Bronchial epithelial cell (primary cell): Measurements from ENCODE around the gene TPSG1. TPM values are rescaled to one million over a fixed set of nuclear protein-coding genes. Genes with fewer than 3 reads are reported as not detected.

Experiments
- DNase-seq: peaks from one replicate; pipeline ENCODE4 v3.0.0-alpha.2; 2010; ENCODE audit warnings: low read depth
- FAIRE-seq: peaks from 2 replicates; lab custom pipeline; 2011; peaks lifted over from hg19 to GRCh38; lab: Jason Lieb, UNC
- H3K27me3 ChIP-seq: 2 replicates; pipeline ENCODE4 v1.5.1; 2011; ENCODE audit warnings: low read length; ENCODE audit not compliant: control insufficient read depth, insufficient read depth
- H3K36me3 ChIP-seq: 2 replicates; pipeline ENCODE4 v1.5.1; 2011; ENCODE audit warnings: low read length; ENCODE audit not compliant: control insufficient read depth, insufficient read depth
- H3K4me3 ChIP-seq: 2 replicates; pipeline ENCODE4 v1.5.1; 2011; ENCODE audit warnings: mild to moderate bottlenecking, low read depth, low read length, control low read depth
- total RNA-seq: library from RNA; depleted of rRNA; stranded (reverse); fragments of >200 nt; gene quantifications from 2 replicates; pipeline ENCODE4 v1.2.1, GENCODE V29; 2014
- TF ChIP-seq, protein P1 (sequence below): IDR thresholded peaks from 2 replicates; pipeline ENCODE4 v1.5.1; 2011; ENCODE audit warnings: mild to moderate bottlenecking, moderate library complexity, low read length, control low read depth, inconsistent platforms; ENCODE audit not compliant: insufficient read depth, severe bottlenecking

Gene TPSG1
- total RNA-seq, 1 donor from 2014 or later = not detected

DNA sequence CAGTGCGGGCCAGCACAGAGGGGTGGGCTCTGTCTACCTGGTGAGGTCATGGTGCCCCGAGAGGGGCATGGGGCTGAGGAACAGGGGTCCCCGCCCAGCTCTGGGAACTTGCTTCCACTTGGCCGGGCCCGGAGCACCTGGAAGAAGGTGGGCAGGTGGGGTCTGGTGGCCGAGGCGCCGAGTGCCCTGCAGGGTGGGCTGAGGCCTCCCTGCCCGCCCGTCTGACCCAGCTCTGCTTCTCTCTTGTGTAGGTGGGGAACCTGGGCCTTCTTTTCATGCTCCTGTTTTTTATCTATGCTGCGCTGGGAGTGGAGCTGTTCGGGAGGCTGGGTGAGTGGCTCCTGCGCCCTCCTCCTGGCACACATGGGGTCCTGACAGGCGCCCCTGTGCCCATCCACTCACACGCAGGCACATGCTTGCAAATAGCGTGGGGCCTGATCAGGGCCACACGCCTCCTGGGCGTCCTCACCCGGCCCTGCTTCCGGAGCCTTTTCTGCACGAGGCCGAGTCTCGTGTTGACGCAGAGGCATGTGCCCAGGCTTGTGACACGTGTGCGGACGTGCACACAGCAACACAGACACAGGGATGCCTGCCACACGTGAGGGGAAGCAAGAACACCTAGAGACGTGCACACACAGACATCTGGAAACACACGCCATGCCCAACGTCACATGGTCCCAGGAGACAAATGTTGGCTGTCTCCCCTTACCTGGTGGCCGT, 8.2 kb downstream of the TPSG1 start:
- TF ChIP-seq, protein P1, sequence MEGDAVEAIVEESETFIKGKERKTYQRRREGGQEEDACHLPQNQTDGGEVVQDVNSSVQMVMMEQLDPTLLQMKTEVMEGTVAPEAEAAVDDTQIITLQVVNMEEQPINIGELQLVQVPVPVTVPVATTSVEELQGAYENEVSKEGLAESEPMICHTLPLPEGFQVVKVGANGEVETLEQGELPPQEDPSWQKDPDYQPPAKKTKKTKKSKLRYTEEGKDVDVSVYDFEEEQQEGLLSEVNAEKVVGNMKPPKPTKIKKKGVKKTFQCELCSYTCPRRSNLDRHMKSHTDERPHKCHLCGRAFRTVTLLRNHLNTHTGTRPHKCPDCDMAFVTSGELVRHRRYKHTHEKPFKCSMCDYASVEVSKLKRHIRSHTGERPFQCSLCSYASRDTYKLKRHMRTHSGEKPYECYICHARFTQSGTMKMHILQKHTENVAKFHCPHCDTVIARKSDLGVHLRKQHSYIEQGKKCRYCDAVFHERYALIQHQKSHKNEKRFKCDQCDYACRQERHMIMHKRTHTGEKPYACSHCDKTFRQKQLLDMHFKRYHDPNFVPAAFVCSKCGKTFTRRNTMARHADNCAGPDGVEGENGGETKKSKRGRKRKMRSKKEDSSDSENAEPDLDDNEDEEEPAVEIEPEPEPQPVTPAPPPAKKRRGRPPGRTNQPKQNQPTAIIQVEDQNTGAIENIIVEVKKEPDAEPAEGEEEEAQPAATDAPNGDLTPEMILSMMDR = no peak
- H3K36me3 ChIP-seq = no peaks in the 10 kb centered on the region
- FAIRE-seq = no peak

DNA sequence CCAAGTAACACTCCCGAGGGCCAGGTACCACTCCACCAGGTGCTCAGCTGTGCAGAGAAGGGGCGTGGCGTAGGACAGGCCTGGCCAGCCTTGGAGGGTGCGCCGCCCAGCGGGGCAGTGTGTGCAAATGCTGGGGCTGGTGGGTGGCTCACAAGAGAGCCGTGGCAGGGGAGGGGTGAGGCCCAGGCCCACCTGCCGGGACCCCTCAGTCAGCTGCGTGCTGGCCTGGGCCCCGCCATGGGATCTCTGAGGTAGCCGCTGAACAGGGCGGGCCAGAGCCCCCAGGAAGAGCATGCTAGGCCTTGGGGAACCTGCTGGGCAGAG, 8.8 kb downstream of the TPSG1 start:
- DNase-seq (no peak), FAIRE-seq (no peak)
- Histone ChIP-seq H3K27me3 (no peaks in the 10 kb centered on the region), H3K4me3 (no peak overlapping the region), H3K36me3 (no peaks in the 10 kb centered on the region)
- TF ChIP-seq, protein P1 = no peak

More for the DNA sequence above, 8.2 kb downstream of the TPSG1 start:
- H3K4me3 ChIP-seq = no peak overlapping the region
- no peak for DNase-seq
- H3K27me3 ChIP-seq = no peaks in the 10 kb centered on the region

DNA sequence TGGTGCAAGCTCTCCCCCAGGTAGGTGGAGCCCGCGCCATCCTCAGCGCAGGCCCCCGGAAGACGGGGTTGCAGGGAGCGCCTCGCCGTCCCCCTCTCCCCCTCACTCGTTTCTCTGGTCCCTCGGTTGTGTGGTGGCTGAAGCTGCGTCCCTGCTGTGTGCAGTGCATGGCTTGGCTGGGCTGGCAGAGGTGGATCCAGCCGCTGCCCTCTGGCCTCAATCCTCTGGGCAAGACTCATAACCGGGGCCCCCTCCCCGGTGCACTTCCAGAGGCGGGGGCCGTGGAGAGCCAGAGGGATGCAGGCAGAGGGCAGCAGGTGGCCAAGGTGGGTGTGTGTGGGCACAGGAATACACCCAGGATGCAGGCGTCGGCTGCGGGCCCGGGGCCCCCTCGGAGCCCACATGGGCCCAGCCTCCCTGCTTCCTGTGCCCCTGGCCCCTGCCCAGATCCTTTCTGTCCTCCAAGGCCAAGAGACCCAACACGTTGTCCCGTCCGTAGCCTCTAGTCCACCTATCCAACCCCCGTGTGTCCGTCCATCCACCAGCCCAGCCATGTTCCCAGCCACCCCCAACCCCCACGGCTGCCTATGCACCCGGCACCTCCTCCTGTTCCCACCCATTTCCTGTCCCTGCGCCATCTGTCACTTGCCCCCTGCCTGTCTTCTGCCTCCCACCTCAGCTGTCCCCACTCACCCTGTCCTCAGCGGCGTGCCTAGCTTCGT, 9.3 kb downstream of the TPSG1 start:
- DNase-seq = no peak
- TF ChIP-seq, protein P1 = no peak

DNA sequence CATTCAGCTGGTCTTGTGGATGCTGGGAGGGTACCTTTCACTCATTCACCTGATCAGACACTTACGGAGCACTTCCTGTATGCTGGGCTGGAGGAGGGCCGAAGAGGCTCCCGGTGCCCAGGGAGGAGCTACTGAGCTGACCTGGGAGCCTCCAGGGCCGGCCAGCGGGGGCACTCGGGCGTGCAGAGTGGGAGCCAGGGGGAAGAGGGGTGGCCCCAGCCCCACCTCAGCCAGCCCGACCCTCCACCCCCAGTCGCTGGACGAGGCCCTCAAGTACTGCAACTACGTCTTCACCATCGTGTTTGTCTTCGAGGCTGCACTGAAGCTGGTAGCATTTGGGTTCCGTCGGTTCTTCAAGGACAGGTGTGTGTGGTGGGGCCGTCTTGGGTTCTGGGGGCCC, 10.3 kb downstream of the TPSG1 start:
- FAIRE-seq (no peak), DNase-seq (no peak)
- Histone ChIP-seq H3K36me3 (no peaks in the 10 kb centered on the region), H3K27me3 (no peaks in the 10 kb centered on the region), H3K4me3 (no peak overlapping the region)
- TF ChIP-seq, protein P1 = no peak

More for the DNA sequence above, 9.3 kb downstream of the TPSG1 start:
- Histone ChIP-seq H3K4me3 (no peak overlapping the region), H3K36me3 (no peaks in the 10 kb centered on the region), H3K27me3 (no peaks in the 10 kb centered on the region)
- FAIRE-seq = no peak

DNA sequence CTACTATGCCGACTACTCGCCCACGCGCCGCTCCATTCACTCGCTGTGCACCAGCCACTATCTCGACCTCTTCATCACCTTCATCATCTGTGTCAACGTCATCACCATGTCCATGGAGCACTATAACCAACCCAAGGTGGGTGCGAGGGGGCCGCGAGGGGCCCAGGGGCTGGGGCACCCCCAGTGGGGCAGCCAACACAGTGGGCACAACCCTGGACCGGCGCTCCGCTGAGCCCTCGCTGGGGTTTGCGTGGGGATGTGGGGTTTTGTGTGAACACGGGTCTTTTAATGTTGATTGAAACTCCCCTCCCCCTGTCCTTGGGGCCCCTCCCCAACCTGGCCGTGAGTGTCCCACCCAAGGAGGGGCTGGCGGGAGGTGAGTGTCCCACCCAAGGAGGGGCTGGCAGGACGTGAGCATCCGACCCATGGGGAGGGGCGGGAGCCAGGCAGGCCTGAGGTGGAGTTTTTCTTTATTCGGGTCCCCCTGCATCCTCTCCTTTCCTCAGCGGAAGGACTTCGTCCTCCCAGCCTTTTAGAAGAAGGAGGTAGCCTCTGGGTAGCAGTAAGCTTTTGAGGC, 11.2 kb downstream of the TPSG1 start:
- Histone ChIP-seq H3K36me3 (no peaks in the 10 kb centered on the region), H3K4me3 (no peak overlapping the region), H3K27me3 (no peaks in the 10 kb centered on the region)
- FAIRE-seq (no peak), DNase-seq (no peak)
- TF ChIP-seq, protein P1 = no peak
